ENCODE results near the gene EDDM13. TPM values are rescaled to one million over a fixed set of nuclear protein-coding genes. Genes with fewer than 3 reads are reported as not detected.
A peak's percentile ranks its signal among the peaks of the same experiment; 100 is the strongest.

The EDDM13 gene
- polyA plus RNA-seq, 2 of the 4 experiments (the other 2 are of a cell fraction), result not detected

GRCh38 chr19:56297010-56297409 is 24.5 kb downstream of the EDDM13 start:
- 0 out of 3 replicates have a peak, but pooled peaks cover 2% of the 10 kb centered on the region for H3K9me3 ChIP-seq
- H3K4me2 ChIP-seq, result no peak overlapping the region
- ChIA-PET CTCF (interaction anchor here (0.6 kb wide), 1 partner anchor 98 kb away, joined by 3 read pairs; no protein-coding TSS in a partner anchor), POLR2A (no interaction called here)
- H3K4me1 ChIP-seq, result no peaks in the 10 kb centered on the region
- 83% methylated on average over 3 of the region's 3 CpGs for WGBS (ENCODE audit: missing lambda C conversion rate)
- FAIRE-seq (no peak), DNase-seq (ENCODE audit: low read depth in 1 of 2, low spot score in 1 of 2) (no peak), ATAC-seq (no peak)
- H3K4me3 ChIP-seq, result no peak overlapping the region
- TF ChIP-seq NPAS2 (CRISPR knock-in tag; IDR thresholded peaks at IDR 0.05; ENCODE audit: borderline replicate concordance), result no peak
- H3K27ac ChIP-seq, result no peak overlapping the region

- ATAC-seq, result no peak
- no peak overlapping the region for H3K27ac ChIP-seq
- H3K4me1 ChIP-seq, result no peaks in the 10 kb centered on the region
- H3K9me3 ChIP-seq, result no peaks in the 10 kb centered on the region
- WGBS (ENCODE audit: missing lambda C conversion rate), result 83% methylated on average over 3 of the region's 3 CpGs
- TF ChIP-seq EP300 (IDR thresholded peaks at IDR 0.05) (no peak), ZNF302 (CRISPR knock-in tag; IDR thresholded peaks at IDR 0.05) (no peak), KDM5A (IDR thresholded peaks at IDR 0.05) (no peak), TFCP2L1 (CRISPR knock-in tag; IDR thresholded peaks at IDR 0.05) (no peak), EHF (CRISPR knock-in tag; IDR thresholded peaks at IDR 0.05) (no peak), USF2 (IDR thresholded peaks at IDR 0.05) (no peak), MAX (IDR thresholded peaks at IDR 0.05) (no peak), ZC3H11A (IDR thresholded peaks at IDR 0.05) (no peak), RAD21 (conservative IDR thresholded peaks at IDR 0.05 in 1 of 2, IDR thresholded peaks at IDR 0.05 in 1 of 2) (no peak), HMGXB4 (CRISPR knock-in tag; IDR thresholded peaks at IDR 0.05; ENCODE audit: borderline replicate concordance) (no peak), RNF2 (IDR thresholded peaks at IDR 0.05; ENCODE audit: borderline replicate concordance, low read depth) (no peak), ZSCAN20 (CRISPR knock-in tag; IDR thresholded peaks at IDR 0.05) (no peak), CHD4 (IDR thresholded peaks at IDR 0.05; ENCODE audit: borderline replicate concordance) (no peak), RCOR1 (IDR thresholded peaks at IDR 0.05; ENCODE audit: low read depth, low read length) (no peak), SREBF2 (IDR thresholded peaks at IDR 0.05) (no peak), ATOH8 (CRISPR knock-in tag; IDR thresholded peaks at IDR 0.05; ENCODE audit: low read depth) (no peak), CBX2 (IDR thresholded peaks at IDR 0.05; ENCODE audit: borderline replicate concordance, low read depth) (no peak), PHF8 (IDR thresholded peaks at IDR 0.05; ENCODE audit: borderline replicate concordance, low read depth) (no peak)
- H3K4me2 ChIP-seq, result no peak overlapping the region
- CTCF ChIA-PET, result interaction anchor here (1.8 kb wide), 1 partner anchor 34 kb away, joined by 4 read pairs; no protein-coding TSS in a partner anchor
- H3K4me3 ChIP-seq, result no peak overlapping the region
- DNase-seq (ENCODE audit: low read depth in 1 of 2, low spot score in 1 of 2), result no peak
- FAIRE-seq, result no peak
- POLR2A ChIA-PET, result no interaction called here
Observed at GRCh38 chr19:56299688-56300087, 27.1 kb downstream of the EDDM13 start.

GRCh38 chr19:56301155-56301554 is 28.6 kb downstream of the EDDM13 start:
- no peak for TF ChIP-seq ATOH8 (CRISPR knock-in tag; IDR thresholded peaks at IDR 0.05; ENCODE audit: low read depth)
- TF ChIP-seq NR3C1 (IDR thresholded peaks at IDR 0.05), result no peak
- no peak for TF ChIP-seq FOSL2 (IDR thresholded peaks at IDR 0.05)
- no peak for TF ChIP-seq FOSL2 (CRISPR knock-in tag; IDR thresholded peaks at IDR 0.05)
- no peak for TF ChIP-seq BHLHE40 (IDR thresholded peaks at IDR 0.05; ENCODE audit: low read depth, low read length)
- TF ChIP-seq USF2 (IDR thresholded peaks at IDR 0.05), result no peak
- no peak for TF ChIP-seq POLR2A (IDR thresholded peaks at IDR 0.05; ENCODE audit: low read length)
- no peak for TF ChIP-seq MAZ (IDR thresholded peaks at IDR 0.05; ENCODE audit: borderline replicate concordance, low read depth, low read length)
- H3K4me2 ChIP-seq, result no peak overlapping the region
- FAIRE-seq (no peak), DNase-seq (ENCODE audit: low read depth in 1 of 2, low spot score in 1 of 2) (no peak), ATAC-seq (peak; percentile 44 to 64; a peak in 4 of 6 replicates)
- 86% methylated on average over 5 of the region's 5 CpGs for WGBS (ENCODE audit: missing lambda C conversion rate)
- H3K9me3 ChIP-seq, result no peaks in the 10 kb centered on the region
- H3K4me1 ChIP-seq, result no peaks in the 10 kb centered on the region
- no peak overlapping the region for H3K27ac ChIP-seq
- POLR2A ChIA-PET, result no interaction called here
- H3K4me3 ChIP-seq, result no peak overlapping the region
- CTCF ChIA-PET, result interaction anchor here (1.8 kb wide), 1 partner anchor 32 kb away, joined by 4 read pairs; no protein-coding TSS in a partner anchor

Data from A549 (cell line).